Activated T-helper 1 cell treated with Interleukin-2 at 50 U/mL for 16 hours (primary cell): ENCODE results near the gene NOP9.

Source experiments
- DNase-seq: peaks from one replicate; pipeline ENCODE4 v3.0.0-alpha.2; 2020; ENCODE audit warnings: low read depth

The NOP9 gene, protein sequence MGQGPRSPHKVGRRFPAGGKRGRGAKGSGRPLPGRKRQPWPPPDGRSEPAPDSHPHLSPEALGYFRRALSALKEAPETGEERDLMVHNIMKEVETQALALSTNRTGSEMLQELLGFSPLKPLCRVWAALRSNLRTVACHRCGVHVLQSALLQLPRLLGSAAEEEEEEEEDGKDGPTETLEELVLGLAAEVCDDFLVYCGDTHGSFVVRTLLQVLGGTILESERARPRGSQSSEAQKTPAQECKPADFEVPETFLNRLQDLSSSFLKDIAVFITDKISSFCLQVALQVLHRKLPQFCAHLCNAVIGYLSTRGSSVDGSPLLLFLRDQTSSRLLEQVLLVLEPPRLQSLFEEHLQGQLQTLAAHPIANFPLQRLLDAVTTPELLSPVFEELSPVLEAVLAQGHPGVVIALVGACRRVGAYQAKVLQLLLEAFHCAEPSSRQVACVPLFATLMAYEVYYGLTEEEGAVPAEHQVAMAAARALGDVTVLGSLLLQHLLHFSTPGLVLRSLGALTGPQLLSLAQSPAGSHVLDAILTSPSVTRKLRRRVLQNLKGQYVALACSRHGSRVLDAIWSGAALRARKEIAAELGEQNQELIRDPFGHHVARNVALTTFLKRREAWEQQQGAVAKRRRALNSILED

DNA sequence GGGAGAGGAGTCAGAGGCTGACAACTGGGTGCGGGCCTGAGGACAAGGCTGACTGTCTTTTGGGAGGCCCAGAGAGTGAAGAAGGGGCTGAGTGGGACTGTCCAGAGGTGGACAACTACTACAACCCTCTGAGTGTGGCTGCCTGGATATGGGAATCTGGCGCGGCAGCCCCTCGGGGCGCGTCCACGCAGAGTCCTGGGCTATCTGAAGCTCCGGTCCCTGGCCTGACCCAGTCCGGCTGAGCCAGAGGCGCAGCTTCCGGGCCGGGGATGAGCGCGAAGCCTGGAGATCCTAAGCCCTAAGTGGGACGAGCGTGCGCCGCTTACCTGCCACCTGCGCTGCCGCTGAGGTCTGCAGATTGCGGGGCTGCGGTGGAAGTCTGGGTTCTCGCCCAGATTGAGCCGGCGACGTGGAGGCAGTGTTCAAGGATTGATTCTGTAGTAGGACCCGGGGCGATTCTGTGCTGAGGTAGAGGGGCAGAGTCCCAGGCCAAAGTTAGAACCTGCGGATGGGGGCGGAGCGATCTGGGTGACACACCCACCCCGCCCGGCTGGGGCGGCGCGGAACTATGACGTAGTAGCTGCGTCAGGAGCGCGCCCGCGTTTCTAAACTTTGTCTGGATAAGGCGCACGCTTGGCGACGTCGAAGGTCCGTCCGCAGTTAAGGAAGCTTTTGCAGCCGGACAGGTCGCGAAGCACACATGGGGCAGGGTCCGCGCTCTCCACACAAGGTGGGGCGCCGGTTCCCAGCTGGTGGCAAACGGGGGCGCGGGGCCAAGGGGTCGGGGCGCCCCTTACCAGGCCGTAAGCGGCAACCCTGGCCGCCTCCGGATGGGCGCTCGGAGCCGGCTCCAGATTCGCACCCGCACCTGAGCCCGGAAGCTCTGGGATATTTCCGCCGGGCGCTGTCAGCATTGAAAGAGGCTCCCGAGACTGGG lies at the start of gene NOP9, which contains the start of gene DHRS1:
TSS of gene NOP9 (plus strand) at position 596 of the 937 bp plus-strand sequence. CDS start at position 701, 105 bp downstream.
TSS of gene DHRS1 (minus strand) at position 526 of the 937 bp plus-strand sequence. CDS start 674 bp downstream, outside the sequence.
- peak; percentile 87 for DNase-seq

DNA sequence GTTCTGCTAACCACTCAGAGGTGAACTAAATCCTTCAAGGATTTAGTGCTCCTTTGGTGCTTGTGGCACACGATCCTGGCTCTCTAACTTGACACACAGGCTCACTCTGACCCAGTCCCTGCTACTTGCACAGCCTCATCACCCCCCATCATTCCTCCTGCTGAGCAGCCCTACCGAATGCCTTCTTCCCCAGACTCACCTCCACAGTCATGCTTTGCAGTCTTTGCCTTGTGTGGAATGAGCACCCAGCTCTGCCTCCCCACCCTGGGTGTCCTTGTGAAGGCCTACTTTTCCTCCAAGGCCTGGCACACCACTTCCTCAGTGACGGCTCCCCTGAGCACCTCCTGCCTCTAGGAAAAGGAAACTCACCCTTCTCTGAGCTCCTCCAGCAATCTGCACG lies 49.3 kb upstream of the NOP9 start:
- DNase-seq: no peak

DNA sequence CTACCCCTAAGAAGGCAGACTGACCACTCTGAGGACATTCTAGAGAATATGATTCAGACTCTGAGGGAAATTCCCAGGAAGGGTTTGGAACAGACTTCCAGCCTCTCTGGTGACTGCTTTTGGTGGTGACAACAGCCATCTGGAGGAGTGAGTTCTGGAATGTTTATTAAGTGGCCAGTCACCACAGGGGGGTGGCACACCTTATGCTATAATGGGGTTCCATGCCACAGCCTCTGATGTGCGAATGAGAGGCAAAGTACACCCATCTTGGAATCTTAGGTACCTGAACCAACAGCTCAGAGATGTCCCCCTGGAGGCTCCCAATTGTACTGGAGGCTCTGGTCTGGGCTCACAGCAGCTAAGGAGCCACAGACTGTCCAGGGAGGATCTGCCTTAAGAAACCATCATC lies 47.8 kb upstream of the NOP9 start:
- DNase-seq: no peak

DNA sequence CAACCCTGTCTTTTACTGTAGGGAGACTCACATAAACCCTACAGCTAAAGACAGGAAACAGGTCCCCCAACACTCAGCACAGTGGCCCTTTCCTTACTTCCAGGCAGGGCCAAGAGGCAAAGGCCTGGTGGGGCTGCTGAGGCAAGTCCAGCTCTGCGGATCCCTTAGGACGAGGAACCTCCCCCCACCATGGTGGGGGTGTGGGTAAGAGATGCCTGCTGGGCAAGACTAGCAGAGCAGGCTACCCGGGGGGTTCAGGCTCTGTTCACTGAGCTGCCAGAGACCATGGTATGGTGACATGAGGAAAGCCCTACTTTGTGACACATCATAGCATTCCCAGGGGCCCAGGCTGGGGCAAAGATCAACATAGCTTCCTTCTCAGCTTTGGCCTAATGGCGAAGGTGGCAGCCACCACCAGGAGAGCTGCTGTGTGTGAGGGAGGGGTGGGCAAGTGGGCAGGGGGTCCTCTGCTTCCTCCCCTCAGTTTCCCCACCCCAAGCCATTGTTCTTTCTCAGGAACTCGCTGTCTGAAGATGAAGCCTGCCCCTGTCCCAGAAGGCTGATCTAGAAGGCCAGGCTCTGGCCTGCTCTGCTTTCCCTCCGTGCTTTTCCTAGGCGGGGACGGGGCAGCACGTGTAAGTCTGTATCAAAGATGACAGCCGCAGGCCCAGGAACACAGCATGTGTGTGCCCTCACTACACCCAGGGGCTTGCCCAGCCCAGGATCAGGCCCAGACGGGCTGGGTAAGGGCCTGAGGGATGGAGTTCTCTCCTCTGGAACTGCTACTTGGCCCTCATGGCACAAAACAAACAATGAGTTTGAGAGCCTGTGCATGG lies 47.1 kb upstream of the NOP9 start:
- DNase-seq: no peak

DNA sequence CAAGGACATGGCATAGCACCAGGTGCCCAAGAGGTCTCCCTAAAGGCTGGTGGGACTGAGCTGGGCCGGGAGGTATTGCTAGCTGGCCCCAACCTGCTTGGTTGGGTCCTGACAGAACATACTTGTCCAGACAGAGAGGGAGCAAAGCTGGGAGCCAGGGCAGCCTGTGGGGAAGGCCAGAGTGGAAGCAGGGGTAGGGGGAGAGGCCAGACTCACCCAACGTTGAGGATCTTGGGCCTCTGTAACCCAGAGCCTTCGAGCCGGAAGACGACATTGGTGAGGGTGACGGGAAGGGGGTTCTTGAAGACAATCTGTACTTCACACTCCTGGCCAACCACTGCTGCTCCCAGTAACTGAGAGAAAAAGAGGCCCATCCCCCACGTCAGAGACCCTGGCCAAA lies 45.7 kb upstream of the NOP9 start:
- DNase-seq: no peak

DNA sequence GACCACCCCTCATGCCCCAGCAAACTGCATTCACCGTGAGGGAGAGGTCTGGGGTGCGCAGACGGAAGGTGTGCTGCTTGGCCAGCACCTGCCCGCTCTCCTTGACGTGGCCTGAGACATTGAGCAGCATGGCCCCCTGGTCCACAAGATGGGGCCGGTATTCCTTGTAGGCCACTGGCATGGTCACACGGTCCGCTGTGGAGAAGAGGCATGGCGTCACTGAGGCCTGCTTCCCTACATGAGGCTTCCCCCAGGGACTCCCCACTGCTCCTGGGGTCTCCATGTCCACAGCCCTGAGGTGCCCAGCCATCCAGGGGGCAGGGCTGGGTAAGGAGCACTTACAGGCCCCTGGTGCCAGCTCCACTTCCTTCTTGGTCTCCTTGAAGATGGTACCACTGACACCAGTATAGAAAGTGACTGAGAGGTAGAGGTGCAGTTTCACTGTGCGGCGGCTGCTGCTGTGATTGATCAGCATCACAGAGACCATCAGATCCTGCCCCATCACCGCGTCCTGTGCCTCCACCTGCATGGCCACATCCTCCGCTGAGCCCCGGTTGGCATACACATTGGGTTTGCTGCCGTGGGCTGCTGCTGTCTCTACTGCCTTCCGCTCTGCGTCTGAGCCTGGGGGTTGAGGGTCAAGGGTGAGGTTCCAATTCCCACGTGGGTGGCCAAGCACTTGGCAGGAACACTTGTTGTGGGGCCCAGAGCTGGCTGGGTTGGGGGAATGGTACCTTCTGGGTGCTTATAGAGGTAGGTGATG lies 44.8 kb upstream of the NOP9 start:
- DNase-seq: no peak

DNA sequence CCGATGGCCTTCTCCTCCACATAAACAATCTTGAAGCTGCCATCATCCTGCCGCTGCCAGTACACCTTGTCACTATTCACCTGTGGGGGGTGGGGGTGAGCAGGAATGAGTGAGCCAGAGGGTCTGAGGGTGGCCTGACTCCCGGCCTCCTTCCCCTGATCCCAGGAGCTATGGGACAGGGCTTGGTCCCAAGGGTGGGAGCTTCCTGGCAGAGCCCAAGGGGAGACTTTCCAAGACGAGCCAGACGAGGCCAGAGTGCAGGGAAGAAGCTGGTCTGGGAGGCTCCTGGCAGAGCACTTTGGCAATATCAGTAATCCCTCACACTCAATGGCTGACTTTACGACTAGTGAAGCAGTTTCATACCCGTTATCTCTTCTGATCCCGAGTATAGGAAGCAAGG lies 44.2 kb upstream of the NOP9 start:
- no peak for DNase-seq

DNA sequence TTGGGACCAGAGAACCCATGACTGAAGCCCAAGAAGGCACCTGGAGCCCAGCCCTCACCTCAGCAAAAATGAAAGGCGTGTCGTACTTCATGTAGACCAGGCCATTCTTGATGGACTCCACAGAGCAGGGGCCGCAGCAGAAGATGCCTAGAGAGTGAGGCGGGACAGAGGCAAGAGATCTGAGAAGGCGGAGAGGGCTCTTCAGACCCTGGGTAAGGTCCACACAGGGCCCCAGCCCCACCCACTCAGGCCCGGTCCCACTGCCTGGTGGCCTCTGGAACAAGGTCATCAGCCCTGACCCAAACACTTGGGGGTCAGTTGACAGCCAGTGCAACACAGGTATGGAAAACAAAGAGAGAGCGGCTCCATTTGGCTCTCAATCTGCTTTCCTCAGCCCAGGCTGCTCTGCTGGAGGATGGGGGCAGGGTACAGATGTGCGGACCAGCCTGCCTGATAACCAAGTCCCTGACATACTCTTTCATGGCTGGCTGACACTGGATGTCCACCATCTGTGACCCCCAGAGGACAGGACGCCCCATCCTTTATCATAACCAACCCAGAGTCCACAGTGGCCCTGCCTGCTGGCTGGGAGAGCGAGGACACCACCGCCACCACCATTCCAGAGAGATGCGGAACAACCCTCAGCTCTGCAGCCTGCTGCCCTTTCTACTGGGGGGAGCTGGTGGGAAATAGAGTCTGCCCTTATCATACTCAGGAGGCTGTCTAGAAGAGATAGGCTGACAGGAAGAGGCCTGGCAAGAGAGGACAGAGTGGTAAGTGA lies 43.5 kb upstream of the NOP9 start:
- DNase-seq: no peak

DNA sequence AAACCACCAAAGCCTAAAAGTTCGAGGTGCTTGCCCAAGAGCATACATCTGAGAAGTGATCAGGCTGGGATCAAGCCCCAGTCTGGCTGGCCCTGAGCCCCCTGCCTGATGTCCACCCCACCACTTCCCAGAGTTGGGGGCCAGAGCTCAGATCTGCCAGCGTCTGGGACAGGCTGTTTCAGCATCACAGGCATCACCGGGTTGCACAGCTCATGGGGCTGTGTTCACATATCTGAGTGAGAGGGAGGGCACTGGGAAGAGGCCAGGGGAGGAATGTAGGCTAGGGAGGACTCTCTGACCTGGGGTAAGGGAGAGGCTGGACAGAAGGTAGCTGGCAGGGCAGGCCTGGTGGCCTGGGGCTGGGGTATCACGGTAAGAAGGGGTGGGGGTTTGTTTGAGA lies 42.7 kb upstream of the NOP9 start:
- no peak for DNase-seq

DNA sequence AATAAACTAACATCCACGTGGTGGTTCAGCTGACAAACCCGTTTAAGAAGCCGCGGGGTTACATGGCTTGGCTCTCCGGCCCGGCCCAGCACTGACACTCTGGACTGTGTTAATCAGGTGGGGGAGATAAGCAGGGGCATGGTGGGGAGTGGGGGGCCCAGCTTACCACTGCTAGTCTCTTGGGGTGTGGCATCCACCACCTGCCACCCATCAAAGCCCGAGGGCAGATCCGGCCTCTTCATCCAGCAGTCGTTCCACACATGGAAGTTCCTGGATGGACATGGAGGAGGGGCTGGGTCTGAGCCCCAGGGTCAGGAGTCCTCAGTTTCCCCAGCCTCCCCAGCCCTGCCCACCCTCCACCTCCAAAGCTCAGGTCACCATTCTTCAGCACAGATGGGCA lies 41.5 kb upstream of the NOP9 start:
- DNase-seq: no peak

DNA sequence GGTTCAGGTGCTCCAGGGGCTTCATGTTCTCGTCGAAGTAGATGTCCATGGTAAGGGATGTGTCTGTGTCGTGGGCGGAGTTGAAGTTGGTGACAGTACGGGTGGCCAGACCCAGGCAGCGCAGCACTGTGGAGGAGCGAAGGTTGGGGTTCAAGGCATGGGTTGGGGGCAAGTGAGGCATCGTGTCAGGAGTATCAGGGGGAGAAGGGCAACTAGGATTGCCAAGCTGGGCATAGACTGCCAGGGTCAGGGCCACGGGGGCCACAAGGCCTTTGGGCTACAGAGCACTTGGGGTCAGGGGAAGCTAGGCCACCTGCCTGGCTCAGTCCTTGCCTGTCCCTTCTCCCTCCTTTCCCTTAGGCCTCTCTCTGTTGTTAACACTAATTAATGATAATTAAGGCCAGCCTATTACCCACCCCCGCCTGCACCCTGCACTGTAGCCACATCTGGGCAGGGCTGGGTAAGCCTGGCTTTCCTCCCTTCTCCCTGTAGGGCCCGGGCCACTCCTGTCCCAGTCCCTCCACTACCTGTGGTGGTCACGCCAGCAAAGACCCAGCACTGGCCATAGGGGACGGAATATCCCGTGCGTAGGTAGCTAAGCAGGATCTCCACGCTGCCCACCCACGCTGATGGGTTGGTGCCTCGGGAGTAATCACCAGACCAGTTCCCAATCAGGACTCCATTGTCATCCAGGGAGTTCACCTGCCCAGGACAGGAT lies 40.9 kb upstream of the NOP9 start:
- DNase-seq: no peak

DNA sequence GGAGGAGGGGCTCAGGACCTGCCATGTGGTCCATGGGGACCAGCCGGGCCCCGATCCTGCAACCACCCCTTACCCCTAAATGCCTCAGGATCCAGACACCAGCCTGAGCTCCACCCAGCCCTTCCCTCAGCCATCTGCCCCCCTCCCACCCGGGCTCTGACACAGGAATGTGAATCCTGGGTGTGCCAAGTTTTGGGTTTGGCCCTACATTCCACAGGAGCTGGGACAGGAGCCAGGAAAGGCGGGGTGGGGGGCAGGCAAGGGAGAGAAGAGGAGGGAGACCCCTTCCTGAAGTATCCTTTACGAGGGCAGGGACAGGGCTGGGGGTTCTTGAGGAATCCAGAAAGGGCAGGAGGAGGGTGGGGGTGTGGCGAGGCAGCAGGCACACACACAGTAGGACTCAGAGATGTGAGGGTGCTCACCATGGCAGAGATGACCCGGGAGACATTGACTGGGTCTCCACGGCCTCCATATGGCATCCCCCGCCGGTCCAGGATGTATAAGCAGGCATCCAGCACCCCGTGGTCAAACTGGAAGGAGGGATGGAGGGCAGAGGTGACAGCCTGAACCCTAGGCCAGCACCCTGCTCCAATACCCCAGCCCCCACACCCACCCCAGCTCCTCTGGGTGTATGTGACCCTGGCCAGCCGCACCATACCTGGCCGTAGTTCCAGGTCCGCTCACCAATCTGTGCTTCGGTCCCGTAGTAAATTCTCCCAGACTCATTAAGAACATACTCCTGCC lies 40.2 kb upstream of the NOP9 start:
- DNase-seq: no peak

DNA sequence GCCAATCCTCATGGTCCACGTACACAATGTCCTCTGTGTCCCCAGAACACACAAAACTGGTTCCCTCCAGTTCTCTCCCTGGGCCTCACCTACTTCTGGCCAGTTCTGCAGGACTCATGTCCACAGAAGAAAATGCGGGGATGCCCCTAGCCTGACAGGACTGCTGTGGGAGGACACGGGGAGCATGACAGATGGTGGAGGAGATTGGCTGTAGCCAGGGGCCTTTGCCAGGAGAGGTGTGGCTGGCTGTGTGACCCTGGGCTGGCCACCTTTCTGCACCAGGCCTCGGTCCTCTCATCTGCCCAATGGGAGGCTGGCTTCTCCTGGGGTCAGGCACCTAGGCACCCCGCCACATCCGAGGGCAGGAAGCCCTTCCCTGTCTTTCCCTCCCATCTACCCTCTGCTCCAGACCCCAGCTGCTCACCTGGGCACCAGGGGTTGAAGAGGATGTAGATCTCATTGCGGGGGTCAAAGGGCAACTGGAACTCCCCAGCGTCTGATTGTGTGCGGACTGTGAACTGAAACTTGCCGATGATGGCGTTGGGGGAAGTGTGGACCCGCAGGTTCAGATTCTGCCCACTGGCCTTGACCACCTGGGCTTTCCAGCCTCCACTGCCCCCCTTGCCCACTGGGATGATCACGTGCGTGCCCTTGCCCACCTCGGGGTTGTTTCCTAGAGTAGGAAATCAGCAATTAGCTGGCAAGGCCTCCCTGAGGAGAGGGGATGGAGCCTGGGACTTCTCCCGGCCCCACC lies 39.4 kb upstream of the NOP9 start:
- no peak for DNase-seq

DNA sequence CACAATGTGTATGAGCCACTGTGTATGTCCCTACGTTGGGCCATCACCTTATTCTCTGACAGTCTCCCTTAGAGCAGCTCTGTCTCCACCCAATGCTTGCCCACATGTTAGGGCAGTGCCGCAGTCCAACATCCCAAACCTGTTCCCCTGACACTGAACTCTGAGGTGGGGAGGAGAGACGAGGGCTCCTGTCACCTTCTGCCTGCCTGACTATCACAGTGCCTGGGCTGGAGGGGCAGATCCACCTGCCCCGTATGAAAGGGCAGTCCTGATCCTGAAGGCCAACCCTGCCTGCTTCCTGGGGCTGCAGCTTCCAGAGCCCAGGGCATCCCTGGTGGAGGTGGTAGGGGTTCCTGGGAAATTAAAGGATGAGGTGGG lies 38.9 kb upstream of the NOP9 start:
- no peak for DNase-seq

DNA sequence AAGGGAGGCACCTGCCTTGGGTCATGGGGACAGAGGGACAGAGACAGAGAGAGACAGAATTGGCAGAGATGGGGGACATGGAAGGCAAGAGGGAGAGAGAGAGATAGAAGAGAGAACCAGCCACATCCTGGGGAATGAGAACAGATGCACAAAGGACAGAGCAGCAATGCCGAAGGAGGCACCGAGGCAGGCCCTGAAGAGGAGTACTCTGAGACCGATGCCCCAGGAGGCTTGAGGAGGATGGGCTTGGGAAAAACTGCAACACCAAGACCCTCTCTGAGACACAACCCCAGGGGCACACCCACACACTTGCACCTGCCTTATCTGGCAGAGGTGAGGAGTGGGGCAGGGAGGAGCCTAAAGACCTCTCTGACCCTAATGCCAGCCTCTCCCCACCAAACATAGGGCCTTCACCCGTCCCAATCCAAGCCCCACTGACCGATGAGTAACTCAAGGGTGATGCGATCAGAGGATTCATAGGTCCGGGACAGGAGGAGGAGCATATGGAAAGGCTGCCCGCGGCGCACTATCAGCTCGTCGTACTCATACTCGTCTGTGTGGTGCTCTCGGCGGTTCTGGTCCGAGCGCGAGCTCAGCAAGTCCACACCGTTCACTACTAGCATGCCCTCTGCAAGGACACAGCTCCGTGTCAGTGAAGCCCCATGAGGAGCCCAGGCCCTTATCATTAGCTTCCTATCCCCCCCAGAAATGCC lies 38.2 kb upstream of the NOP9 start:
- DNase-seq: no peak

DNA sequence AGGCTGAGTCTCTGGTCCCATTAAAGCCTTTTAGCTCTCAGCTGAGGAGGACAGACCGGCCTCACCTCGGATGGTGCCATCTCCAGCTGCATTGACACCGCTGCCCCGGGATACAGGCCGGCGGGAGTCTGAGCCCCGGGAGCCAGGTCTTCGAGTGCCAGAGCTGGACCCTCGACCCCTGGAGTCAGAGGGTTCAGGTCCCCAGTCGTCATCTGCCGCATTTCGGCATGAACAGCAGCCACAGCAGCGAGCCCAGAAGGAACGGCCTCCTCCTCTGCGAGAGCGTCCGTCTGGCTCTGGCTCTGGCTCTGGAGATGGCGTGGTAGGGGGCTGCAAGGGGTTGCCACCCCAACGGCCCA lies 37.7 kb upstream of the NOP9 start:
- DNase-seq: no peak
